Esophagus muscularis mucosa (tissue), 4 donors: ENCODE data around the gene THBS3.

Experiments
- CTCF ChIP-seq, 3 experiments: fragments of 200-600 bp in 2 of 3; fragments of 450-650 bp in 1 of 3; sonication (generic) in 2 of 3; IDR thresholded peaks; one replicate each; pipeline ENCODE4 v1.5.1; 2017 to 2019; ENCODE audit warnings: antibody characterized with exemption in 3 of 3, mild to moderate bottlenecking in 2 of 3, moderate library complexity in 1 of 3
- EP300 ChIP-seq: sonication (generic); formaldehyde crosslinking; IDR thresholded peaks from one replicate; pipeline ENCODE4 v1.6.1; 2017; ENCODE audit warnings: antibody characterized with exemption
- POLR2A ChIP-seq: fragments of 450-650 bp; IDR thresholded peaks from one replicate; pipeline ENCODE4 v1.6.1; 2017; ENCODE audit warnings: antibody characterized with exemption, moderate library complexity, mild to moderate bottlenecking, low read depth
- POLR2AphosphoS5 ChIP-seq, 2 donors: sonication (generic); formaldehyde crosslinking; IDR thresholded peaks; one replicate each; pipeline ENCODE4 v1.6.1; 2017; ENCODE audit warnings: antibody characterized with exemption in 2 of 2

- TF ChIP-seq CTCF (IDR thresholded peaks at IDR 0.05) (no peak), POLR2A (no peak), POLR2AphosphoS5 (IDR thresholded peaks at IDR 0.05) (no peak), EP300 (no peak)
Observed at GRCh38 chr1:155186794-155187455, 20.8 kb downstream of the THBS3 start.
